ENCODE data around the gene MTMR2. TPM values are rescaled to one million over a fixed set of nuclear protein-coding genes. Genes with fewer than 3 reads are reported as not detected.

MTMR2 gene
- polyA plus RNA-seq, 1 donor from 2014 or later, result 30.9 TPM

- no peak overlapping the region for H2AFZ ChIP-seq (ENCODE audit: low read depth, low read length)
- no peaks in the 10 kb centered on the region for H3F3A ChIP-seq (ENCODE audit: insufficient read depth, low read length, poor library complexity, severe bottlenecking)
- H3K9me2 ChIP-seq (ENCODE audit: insufficient read depth, low read length), result no peaks in the 10 kb centered on the region
- no peaks in the 10 kb centered on the region for H3K27me3 ChIP-seq (ENCODE audit: insufficient read depth, low read depth, low read length)
- H3K4me2 ChIP-seq (ENCODE audit: low read length), result no peak overlapping the region
- TF ChIP-seq EP300 (conservative IDR thresholded peaks at IDR 0.05; ENCODE audit: poor library complexity, severe bottlenecking) (no peak), RAD21 (conservative IDR thresholded peaks at IDR 0.05) (no peak), POLR2AphosphoS5 (IDR thresholded peaks at IDR 0.05) (no peak), TAF1 (IDR thresholded peaks at IDR 0.05; ENCODE audit: low read depth) (no peak), REST (IDR thresholded peaks at IDR 0.05; ENCODE audit: borderline replicate concordance) (no peak), SMC3 (conservative IDR thresholded peaks at IDR 0.05; ENCODE audit: poor library complexity) (no peak), MXI1 (conservative IDR thresholded peaks at IDR 0.05; ENCODE audit: poor library complexity, severe bottlenecking) (no peak), EZH2 (IDR thresholded peaks at IDR 0.05; ENCODE audit: borderline replicate concordance, insufficient read depth, low read length, poor library complexity, severe bottlenecking) (no peak)
- TF ChIP-seq, protein P1, sequence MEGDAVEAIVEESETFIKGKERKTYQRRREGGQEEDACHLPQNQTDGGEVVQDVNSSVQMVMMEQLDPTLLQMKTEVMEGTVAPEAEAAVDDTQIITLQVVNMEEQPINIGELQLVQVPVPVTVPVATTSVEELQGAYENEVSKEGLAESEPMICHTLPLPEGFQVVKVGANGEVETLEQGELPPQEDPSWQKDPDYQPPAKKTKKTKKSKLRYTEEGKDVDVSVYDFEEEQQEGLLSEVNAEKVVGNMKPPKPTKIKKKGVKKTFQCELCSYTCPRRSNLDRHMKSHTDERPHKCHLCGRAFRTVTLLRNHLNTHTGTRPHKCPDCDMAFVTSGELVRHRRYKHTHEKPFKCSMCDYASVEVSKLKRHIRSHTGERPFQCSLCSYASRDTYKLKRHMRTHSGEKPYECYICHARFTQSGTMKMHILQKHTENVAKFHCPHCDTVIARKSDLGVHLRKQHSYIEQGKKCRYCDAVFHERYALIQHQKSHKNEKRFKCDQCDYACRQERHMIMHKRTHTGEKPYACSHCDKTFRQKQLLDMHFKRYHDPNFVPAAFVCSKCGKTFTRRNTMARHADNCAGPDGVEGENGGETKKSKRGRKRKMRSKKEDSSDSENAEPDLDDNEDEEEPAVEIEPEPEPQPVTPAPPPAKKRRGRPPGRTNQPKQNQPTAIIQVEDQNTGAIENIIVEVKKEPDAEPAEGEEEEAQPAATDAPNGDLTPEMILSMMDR (IDR thresholded peaks at IDR 0.05; ENCODE audit: poor library complexity, severe bottlenecking), result no peak
- peaks cover 15% of the 10 kb centered on the region for H3K79me2 ChIP-seq (replicated peaks; ENCODE audit: insufficient read depth, low read length)
- H3K4me3 ChIP-seq (ENCODE audit: low read length), result no peak overlapping the region
- H3K27ac ChIP-seq (ENCODE audit: low read length), result no peak overlapping the region
- H3K36me3 ChIP-seq (ENCODE audit: insufficient read depth, low read length), result no peaks in the 10 kb centered on the region
- H3K9me3 ChIP-seq (ENCODE audit: low read length), result no peaks in the 10 kb centered on the region
- no peaks in the 10 kb centered on the region for H4K20me1 ChIP-seq (ENCODE audit: insufficient read depth)
- H3K9ac ChIP-seq (ENCODE audit: low read length), result no peak overlapping the region
These were observed 8.9 kb downstream of the MTMR2 start for GRCh38 chr11:95915051-95915450.

DNA sequence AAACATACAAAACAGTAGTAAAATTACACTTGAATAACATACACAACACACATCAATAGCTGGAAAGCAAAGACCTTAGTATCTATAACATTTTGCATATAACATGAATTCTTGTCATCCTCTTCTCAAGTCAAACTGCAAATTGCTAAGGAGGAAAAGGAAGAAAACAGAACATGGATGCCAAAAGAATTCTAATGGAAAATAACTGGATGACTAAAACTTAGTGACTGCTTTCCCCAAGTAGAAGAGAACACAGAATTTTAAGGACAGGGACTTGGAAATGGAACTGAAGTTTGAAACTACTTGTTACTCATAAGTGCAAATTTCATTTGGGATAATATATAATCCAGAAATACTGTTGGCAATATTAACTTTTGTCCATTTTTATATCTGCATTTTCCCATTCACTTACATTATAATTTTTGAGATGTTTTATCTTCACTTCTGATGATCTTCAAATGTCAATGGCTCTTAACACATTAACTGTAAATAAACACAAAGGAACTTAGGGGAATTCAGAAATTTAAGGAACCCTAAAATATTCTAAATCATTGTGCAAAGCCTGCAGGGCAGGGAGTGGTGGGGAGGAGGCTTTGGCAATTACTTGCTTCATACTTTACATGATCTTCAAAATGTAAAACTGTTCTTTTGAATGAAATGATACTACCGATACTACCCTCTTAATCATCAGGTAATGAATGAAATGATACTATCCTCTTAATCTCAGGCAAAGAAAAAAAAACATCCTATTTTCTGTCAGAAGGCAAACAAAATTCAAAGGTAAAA lies 9.9 kb downstream of the MTMR2 start:
- Histone ChIP-seq H4K20me1 (ENCODE audit: insufficient read depth) (no peaks in the 10 kb centered on the region), H3K9me3 (ENCODE audit: low read length) (no peaks in the 10 kb centered on the region), H3K27me3 (ENCODE audit: insufficient read depth, low read depth, low read length) (no peaks in the 10 kb centered on the region), H3K4me3 (ENCODE audit: low read length) (no peak overlapping the region), H3K27ac (ENCODE audit: low read length) (no peak overlapping the region), H2AFZ (ENCODE audit: low read depth, low read length) (no peak overlapping the region), H3K9me2 (ENCODE audit: insufficient read depth, low read length) (no peaks in the 10 kb centered on the region), H3K79me2 (replicated peaks; ENCODE audit: insufficient read depth, low read length) (peaks cover 13% of the 10 kb centered on the region), H3K36me3 (ENCODE audit: insufficient read depth, low read length) (no peaks in the 10 kb centered on the region), H3K4me2 (ENCODE audit: low read length) (no peak overlapping the region), H3F3A (ENCODE audit: insufficient read depth, low read length, poor library complexity, severe bottlenecking) (no peaks in the 10 kb centered on the region), H3K9ac (ENCODE audit: low read length) (no peak overlapping the region)
- TF ChIP-seq RAD21 (conservative IDR thresholded peaks at IDR 0.05), result no peak
- no peak for TF ChIP-seq EZH2 (IDR thresholded peaks at IDR 0.05; ENCODE audit: borderline replicate concordance, insufficient read depth, low read length, poor library complexity, severe bottlenecking)
- TF ChIP-seq MXI1 (conservative IDR thresholded peaks at IDR 0.05; ENCODE audit: poor library complexity, severe bottlenecking), result no peak
- TF ChIP-seq, protein P1 (IDR thresholded peaks at IDR 0.05; ENCODE audit: poor library complexity, severe bottlenecking), result no peak
- no peak for TF ChIP-seq TAF1 (IDR thresholded peaks at IDR 0.05; ENCODE audit: low read depth)
- TF ChIP-seq REST (IDR thresholded peaks at IDR 0.05; ENCODE audit: borderline replicate concordance), result no peak
- no peak for TF ChIP-seq SMC3 (conservative IDR thresholded peaks at IDR 0.05; ENCODE audit: poor library complexity)
- TF ChIP-seq EP300 (conservative IDR thresholded peaks at IDR 0.05; ENCODE audit: poor library complexity, severe bottlenecking), result no peak
- TF ChIP-seq POLR2AphosphoS5 (IDR thresholded peaks at IDR 0.05), result no peak
